ENCODE results near the gene ULK4.
"Not testable (repeated sequence)": the region's sequence is repeated elsewhere in the genome, so short reads cannot be mapped to it uniquely, and the experiment has no call there.

ULK4 gene

DNA sequence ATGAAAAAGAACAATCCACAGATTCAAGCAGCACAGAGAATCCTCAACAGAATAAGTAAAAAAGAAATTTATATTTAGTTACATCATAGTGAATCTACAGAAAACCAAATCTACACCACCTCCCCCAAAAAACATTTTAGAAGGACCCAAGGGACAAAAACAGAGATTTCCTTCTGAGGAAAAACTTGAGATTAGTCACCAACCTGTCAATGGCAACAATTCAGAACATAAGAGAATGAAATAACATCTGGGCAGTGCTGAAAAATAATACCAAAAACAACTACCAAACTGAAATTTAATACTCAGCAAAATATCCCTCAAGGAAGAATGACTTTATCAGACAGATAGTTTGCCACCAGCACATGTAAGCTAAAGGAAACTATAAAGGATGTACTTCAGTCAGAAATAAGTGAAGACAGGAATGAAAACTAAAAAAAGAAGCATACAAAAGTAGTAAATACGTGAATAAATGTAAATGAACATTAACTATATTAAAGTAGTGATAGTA lies 260.7 kb downstream of the ULK4 start:
- no peaks in the 10 kb centered on the region for H3K27me3 Mint-ChIP-seq
- no peak overlapping the region for H3K4me3 Mint-ChIP-seq
- no peak overlapping the region for H3K27ac Mint-ChIP-seq
- no peaks in the 10 kb centered on the region for H3K4me1 Mint-ChIP-seq
- peaks cover 13% of the 10 kb centered on the region for H3K36me3 Mint-ChIP-seq
- no peaks in the 10 kb centered on the region for H3K9me3 Mint-ChIP-seq

DNA sequence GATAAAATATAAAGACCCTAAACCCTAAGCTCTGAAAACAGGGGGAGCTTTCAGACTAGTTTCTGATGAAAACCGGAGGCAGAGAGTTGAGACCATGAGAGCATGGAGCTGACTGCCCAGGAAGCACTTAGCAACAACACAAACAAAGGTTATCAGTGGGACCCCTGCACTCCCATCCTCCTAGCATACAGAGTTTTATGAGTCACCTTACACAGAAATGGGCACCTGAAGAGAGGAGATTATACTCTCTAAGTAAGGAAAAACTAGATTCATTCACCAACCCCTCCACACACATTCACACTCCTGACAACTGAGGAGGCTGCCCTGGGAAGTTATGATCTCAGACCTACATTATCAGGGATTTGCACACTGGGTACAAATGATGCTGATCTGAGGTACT lies 261.7 kb downstream of the ULK4 start:
- Mint-ChIP-seq H3K36me3 (peaks cover 15% of the 10 kb centered on the region), H3K4me1 (no peaks in the 10 kb centered on the region), H3K27ac (no peak overlapping the region), H3K27me3 (no peaks in the 10 kb centered on the region), H3K4me3 (no peak overlapping the region), H3K9me3 (no peaks in the 10 kb centered on the region)

DNA sequence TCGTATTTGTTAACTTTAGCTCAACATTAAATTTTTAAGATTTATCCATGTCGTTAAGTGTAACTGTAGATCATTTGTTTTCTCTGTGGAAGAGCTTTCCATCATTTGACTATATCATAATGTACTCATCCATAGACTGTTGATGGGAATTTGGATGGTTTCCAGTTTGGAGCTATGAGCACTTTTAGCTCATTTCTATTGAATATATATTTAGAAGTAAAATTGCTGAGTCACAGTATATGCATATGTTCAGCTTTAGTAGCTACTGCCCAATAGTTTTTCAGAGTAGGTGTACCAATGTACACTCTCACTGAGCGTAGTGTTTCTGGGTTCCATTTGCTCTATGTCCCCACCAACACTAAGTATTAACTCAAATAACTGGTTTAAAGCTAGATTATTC lies 263.0 kb downstream of the ULK4 start:
- Mint-ChIP-seq H3K4me3 (no peak overlapping the region), H3K27me3 (no peaks in the 10 kb centered on the region), H3K9me3 (no peaks in the 10 kb centered on the region), H3K36me3 (peaks cover 13% of the 10 kb centered on the region), H3K4me1 (no peaks in the 10 kb centered on the region), H3K27ac (no peak overlapping the region)

DNA sequence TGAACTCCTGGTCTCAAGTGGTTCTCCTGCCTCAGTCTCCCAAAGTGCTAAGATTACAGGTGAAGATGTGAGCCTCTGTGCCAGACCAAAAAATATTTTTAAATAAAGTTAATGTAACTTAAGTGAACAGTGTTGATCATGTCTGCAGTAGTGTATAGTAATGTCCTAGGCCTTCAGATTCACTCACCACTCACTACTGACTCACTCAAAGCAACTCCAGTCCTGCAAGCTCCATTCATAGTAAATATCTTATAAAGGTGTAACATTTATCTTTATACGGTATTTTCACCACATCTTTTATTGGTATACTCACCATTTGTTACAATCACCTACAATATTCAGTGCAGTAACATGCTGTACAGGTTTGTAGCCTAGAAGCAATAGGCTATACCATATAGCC lies 264.2 kb downstream of the ULK4 start:
- H3K4me3 Mint-ChIP-seq: no peak overlapping the region
- peaks cover 15% of the 10 kb centered on the region for H3K36me3 Mint-ChIP-seq
- H3K27me3 Mint-ChIP-seq: no peaks in the 10 kb centered on the region
- H3K4me1 Mint-ChIP-seq: no peaks in the 10 kb centered on the region
- no peaks in the 10 kb centered on the region for H3K9me3 Mint-ChIP-seq
- H3K27ac Mint-ChIP-seq: no peak overlapping the region

DNA sequence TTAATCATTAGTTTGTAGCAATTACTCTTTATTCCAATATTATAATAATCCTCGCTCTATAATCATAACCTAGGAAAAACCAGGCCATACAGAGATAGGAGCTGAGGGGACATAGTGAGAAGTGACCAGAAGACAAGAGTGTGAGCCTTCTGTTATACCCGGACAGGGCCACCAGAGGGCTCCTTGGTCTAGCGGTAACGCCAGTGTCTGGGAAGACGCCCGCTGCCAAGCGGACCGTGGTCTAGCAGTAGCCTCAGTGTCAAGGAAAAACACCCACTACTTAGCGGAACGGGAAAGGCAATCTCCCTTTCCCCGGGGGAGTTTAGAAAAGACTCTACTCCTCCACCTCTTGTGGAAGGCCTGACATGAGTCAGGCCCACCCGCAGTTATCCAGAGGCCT lies 266.1 kb downstream of the ULK4 start:
- not testable (repeated sequence) for H3K27ac Mint-ChIP-seq, H3K27me3 Mint-ChIP-seq, H3K4me3 Mint-ChIP-seq, H3K9me3 Mint-ChIP-seq, H3K4me1 Mint-ChIP-seq
- peaks cover 14% of the 10 kb centered on the region for H3K36me3 Mint-ChIP-seq

DNA sequence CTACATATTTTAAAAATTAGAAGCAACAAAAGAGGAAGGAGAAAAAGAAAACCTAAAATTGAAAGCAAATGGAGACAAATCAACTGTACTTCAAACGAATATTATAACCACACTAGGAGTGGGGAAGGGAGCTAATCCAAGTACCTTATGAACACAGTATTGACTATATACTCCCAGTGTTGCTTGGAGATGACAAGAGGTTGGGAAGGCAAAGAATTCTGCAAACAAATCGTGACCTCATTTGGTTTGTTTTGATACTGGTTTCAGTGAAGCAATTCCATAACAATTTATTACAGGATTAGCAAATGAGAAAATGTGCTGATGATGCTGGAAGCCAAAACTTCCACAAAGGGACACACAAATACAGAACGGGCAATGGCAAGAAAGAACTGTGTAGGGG lies 268.1 kb downstream of the ULK4 start:
- Mint-ChIP-seq H3K4me1 (peaks cover 7% of the 10 kb centered on the region), H3K27me3 (no peaks in the 10 kb centered on the region), H3K9me3 (no peaks in the 10 kb centered on the region), H3K36me3 (peaks cover 18% of the 10 kb centered on the region), H3K4me3 (no peak overlapping the region), H3K27ac (no peak overlapping the region)

DNA sequence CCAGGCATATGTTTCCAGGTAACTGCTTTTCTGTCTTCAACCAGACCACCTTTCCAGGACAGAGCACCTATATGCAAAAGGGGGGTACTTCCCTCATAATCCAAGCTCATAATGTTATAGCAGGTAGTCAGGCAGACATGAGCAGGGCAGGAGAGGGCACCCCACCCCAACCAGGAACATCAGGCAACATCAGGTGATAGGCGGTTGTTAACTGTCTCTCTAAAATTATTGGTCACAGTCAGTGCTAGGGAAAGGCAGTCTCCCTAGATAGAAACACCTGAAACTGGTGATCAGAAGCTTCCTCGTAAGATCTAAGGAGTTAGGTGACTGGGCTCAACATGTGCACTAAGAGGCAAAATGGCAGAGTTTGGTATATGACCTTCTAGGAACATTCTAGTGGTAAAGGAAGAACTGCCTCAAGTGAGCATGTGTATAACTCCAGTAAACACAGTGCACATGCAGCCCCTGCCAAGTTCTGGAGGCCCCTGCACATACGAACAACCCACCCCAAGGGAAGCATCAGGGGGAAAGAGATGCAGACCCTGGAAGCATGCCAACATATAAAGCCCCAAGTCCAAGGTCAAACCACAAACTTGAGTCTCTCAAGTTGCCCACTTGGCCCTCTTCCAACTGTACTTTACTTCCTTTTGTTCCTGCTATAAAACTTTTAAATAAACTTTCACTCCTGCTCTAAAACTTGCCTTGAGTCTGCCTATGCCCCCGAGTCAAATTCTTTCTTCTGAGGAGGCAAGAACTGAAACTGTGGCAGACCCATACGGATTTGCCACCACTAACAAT lies 270.9 kb downstream of the ULK4 start:
- H3K9me3 Mint-ChIP-seq: peaks cover 2% of the 10 kb centered on the region
- no peaks in the 10 kb centered on the region for H3K27me3 Mint-ChIP-seq
- no peak overlapping the region for H3K4me3 Mint-ChIP-seq
- H3K4me1 Mint-ChIP-seq: peaks cover 7% of the 10 kb centered on the region
- no peak overlapping the region for H3K27ac Mint-ChIP-seq
- H3K36me3 Mint-ChIP-seq: peaks cover 21% of the 10 kb centered on the region

DNA sequence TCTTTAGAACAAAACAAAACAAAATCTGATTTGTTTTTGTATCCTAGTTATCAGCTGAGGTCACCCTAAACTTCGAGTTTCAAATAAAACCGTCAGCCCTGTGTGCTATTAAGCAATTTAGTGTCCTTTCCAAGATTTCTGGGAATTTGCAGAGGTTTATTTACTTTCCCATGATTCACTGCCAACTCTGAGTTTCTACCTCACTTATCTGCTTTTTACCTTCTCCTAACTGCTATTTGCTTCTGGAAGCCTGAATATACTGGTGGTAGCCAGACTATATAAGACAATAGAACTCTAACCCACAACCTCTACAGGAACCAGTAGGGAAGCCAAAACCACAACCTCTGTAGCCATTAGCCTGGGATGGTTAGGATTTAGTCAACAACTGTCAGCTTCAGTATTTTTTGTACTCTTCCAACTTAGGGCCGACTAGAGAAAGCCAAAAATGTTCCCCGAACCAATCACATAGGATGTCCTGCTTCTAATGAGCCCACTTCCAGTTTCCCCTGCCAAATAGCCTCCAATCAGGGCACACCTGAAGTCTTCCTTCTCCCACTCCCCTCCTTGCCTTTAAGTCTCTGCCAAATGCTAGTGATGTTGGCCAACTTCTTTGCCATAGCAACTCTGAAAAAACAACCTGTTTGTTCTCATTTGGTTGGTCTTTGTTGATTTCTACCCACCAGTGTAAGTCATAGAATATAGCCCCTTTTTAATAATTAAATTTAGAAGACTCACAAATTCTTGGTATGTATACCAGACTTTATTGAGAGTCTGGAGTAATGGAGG lies 273.1 kb downstream of the ULK4 start:
- H3K27me3 Mint-ChIP-seq: no peaks in the 10 kb centered on the region
- peaks cover 24% of the 10 kb centered on the region for H3K36me3 Mint-ChIP-seq
- peaks cover 7% of the 10 kb centered on the region for H3K9me3 Mint-ChIP-seq
- H3K4me3 Mint-ChIP-seq: no peak overlapping the region
- peaks cover 7% of the 10 kb centered on the region for H3K4me1 Mint-ChIP-seq
- no peak overlapping the region for H3K27ac Mint-ChIP-seq

DNA sequence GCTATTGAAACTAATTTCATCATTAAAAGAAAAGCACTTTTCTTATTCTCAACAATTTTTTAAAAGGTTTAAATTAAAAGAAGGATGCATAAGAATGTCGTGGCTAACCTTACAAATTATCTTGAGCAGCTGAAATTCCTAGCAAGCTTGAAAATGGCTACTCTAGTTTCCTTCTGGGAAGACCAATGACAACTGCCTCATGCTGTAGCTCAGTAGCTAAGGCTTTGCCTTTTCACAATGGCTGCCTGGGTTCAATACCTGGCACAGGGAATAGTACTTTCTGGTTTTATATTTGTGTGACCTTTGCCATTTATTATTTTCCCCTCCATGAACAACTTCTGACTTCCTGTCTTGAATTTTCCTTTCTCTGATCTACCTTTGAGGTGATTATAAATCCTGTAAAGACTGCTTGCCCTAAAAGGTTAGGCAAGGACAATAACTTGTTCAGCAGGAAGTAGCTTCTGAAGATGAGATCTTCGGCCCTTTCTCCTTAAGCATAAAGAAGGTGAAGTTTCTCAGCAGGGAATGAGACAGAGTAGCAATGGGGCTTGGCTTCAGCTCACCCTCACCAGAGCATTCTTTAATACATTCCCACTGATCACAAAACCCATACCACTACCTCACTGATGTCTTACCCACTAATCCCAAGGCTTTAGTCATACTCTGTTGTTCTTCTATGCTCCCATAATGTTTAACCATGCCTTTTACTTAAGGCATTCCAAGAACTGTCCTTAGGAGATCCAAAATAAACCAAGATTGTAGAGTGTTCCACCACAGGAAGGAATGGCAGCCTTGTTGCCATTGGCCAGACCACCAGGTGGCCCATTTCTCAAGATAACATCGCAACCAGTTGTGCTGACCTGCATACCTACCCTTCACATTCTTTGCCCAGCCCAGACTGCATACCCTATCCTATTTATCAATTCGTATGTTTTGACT lies 276.8 kb downstream of the ULK4 start:
- peaks cover 27% of the 10 kb centered on the region for H3K36me3 Mint-ChIP-seq
- no peaks in the 10 kb centered on the region for H3K4me1 Mint-ChIP-seq
- peaks cover 7% of the 10 kb centered on the region for H3K9me3 Mint-ChIP-seq
- no peak overlapping the region for H3K4me3 Mint-ChIP-seq
- H3K27ac Mint-ChIP-seq: no peak overlapping the region
- H3K27me3 Mint-ChIP-seq: no peaks in the 10 kb centered on the region

DNA sequence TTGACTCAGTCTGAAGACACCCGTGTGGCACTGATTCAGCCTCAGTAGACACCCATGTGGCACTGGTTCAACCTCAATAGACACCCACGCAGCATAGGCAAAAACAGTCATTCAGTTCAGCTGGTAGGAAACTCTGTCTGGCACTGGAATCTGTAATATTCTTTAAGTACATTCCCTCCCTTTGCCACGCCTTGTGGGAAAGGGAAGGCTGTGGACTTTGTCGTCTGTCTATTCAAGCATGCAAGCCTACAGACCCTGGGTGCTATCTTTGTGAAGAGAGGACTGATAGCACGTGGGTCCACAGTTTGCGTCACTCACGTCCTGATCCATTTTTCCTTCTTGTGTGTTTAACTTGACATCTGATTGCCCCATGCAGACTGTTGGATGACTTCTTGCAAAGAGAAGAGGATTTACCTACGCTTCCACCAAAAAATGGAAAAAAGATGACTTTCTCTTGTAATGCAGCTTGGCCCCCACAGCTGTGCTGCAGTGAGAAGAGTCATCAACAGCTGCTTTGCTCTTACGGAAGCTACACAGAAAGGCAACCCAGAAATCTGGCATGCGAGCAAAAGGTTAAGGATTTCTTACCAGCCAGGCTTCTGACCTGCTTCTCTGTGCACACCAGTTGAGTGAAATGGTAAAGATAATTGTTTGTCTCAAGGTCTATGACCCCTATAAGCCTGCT lies 278.1 kb downstream of the ULK4 start:
- Mint-ChIP-seq H3K27me3 (no peaks in the 10 kb centered on the region), H3K36me3 (peaks cover 27% of the 10 kb centered on the region), H3K9me3 (peaks cover 7% of the 10 kb centered on the region), H3K4me1 (no peaks in the 10 kb centered on the region), H3K27ac (no peak overlapping the region), H3K4me3 (no peak overlapping the region)

DNA sequence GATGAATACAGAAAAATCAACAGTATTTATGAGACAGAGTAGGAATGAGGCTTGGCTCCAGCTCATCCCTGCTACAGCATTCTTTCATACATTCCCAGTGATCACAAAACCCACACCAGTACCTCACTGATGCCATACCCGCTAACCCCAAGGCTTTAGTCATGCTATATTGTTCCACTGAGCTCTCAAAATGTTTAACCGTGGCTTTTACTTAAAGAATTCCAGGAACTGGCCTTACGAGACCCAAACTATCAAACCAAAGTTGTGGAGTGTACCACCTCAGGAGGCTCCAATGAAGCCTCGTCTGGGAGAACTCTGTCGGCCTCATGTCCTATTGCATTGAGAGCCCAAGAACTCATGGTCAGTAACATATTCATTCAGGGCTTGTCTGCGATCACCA lies 278.9 kb downstream of the ULK4 start:
- no peak overlapping the region for H3K4me3 Mint-ChIP-seq
- H3K27me3 Mint-ChIP-seq: no peaks in the 10 kb centered on the region
- H3K27ac Mint-ChIP-seq: no peak overlapping the region
- H3K9me3 Mint-ChIP-seq: peaks cover 7% of the 10 kb centered on the region
- H3K4me1 Mint-ChIP-seq: no peaks in the 10 kb centered on the region
- peaks cover 25% of the 10 kb centered on the region for H3K36me3 Mint-ChIP-seq

DNA sequence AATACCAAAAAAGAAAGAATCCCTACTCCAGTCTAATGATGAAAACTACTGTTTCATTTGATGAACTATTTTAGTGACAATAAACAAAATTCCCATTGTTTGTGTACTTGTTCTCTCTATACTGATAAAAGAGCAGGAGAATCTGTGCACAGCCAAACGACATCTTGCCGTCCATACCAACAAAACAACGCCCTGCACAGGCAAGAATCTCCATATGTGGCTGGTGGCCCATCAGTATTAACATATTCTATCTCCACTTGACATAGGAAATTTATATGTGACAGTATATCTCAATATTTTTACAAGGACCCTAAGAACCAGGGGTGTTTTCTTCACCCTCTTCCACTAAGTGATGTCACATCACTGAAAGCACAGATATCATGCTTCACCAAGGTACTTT lies 279.5 kb downstream of the ULK4 start:
- H3K36me3 Mint-ChIP-seq: peaks cover 25% of the 10 kb centered on the region
- H3K27ac Mint-ChIP-seq: no peak overlapping the region
- H3K4me1 Mint-ChIP-seq: no peaks in the 10 kb centered on the region
- peaks cover 7% of the 10 kb centered on the region for H3K9me3 Mint-ChIP-seq
- no peaks in the 10 kb centered on the region for H3K27me3 Mint-ChIP-seq
- H3K4me3 Mint-ChIP-seq: no peak overlapping the region

DNA sequence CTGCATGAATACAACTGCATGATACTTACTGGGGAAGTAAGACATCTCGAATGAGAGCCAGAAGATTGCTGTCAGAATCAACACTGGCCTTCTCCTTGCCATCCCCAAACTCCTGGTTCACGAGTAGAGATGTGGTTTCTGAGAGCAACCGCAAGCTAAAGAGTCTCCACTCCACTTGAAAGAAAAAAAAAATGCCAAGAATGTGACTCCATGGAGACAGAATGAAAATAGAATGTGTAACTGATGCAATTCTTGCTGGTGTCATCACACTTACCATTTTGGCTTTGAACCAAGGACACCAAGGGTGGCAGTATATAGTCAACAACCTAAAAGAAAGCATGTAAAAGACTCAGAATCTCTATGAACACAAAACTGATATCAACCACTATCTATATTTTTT lies 280.4 kb downstream of the ULK4 start:
- Mint-ChIP-seq H3K36me3 (peaks cover 25% of the 10 kb centered on the region), H3K27me3 (no peaks in the 10 kb centered on the region), H3K4me3 (no peak overlapping the region)

DNA sequence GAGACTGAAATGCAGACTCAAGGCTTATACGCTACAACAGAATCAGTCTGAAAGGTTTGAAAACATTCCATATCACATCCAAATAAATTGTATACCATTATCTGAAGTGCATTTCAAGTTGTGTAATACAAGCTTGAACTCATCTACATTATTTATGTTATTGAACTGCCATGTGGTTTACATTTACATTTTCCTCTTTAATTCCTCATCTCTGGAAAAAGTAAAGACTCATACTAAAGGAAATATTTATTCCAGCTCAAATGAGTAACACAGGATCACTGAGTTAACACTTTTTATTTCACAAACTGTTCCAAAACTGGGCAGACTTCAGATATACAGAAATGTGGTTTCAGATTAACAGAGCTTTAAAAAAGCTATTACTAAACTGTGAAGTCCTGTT lies 282.5 kb downstream of the ULK4 start:
- no peaks in the 10 kb centered on the region for H3K27me3 Mint-ChIP-seq
- no peak overlapping the region for H3K4me3 Mint-ChIP-seq
- H3K9me3 Mint-ChIP-seq: no peaks in the 10 kb centered on the region
- H3K36me3 Mint-ChIP-seq: peaks cover 18% of the 10 kb centered on the region
- no peak overlapping the region for H3K27ac Mint-ChIP-seq
- H3K4me1 Mint-ChIP-seq: no peaks in the 10 kb centered on the region

More for the DNA sequence above, 280.4 kb downstream of the ULK4 start:
- peaks cover 7% of the 10 kb centered on the region for H3K9me3 Mint-ChIP-seq
- H3K4me1 Mint-ChIP-seq: no peaks in the 10 kb centered on the region
- no peak overlapping the region for H3K27ac Mint-ChIP-seq

DNA sequence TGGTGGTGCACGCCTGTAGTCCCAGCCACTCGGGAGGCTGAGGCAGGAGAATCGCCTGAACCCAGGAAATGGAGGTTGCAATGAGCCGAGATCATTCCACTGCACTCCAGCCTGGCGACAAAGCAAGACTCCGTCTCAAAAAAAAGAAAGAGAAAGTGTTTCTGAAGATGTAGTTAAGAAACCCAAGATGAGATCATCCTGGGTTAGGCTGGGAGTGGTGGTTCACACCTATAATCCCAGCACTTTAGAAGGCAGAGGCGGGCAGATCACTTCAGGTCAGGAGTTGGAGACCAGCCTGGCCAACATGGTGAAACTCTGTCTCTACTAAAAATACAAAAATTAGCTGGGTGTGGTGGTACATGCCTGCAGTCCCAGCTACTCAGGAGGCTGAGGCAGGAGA lies 286.8 kb downstream of the ULK4 start:
- Mint-ChIP-seq H3K36me3 (peaks cover 16% of the 10 kb centered on the region), H3K9me3 (peaks cover 10% of the 10 kb centered on the region)
- not testable (repeated sequence) for H3K4me3 Mint-ChIP-seq, H3K4me1 Mint-ChIP-seq, H3K27me3 Mint-ChIP-seq, H3K27ac Mint-ChIP-seq
